Measurements from ENCODE around the gene TRMT44. TPM values are rescaled to one million over a fixed set of nuclear protein-coding genes. Genes with fewer than 3 reads are reported as not detected.

TRMT44 gene
- total and polyA plus RNA-seq, 2 of the 4 experiments (the other 2 are of a cell fraction), result 7.3 to 8.1 TPM

DNA sequence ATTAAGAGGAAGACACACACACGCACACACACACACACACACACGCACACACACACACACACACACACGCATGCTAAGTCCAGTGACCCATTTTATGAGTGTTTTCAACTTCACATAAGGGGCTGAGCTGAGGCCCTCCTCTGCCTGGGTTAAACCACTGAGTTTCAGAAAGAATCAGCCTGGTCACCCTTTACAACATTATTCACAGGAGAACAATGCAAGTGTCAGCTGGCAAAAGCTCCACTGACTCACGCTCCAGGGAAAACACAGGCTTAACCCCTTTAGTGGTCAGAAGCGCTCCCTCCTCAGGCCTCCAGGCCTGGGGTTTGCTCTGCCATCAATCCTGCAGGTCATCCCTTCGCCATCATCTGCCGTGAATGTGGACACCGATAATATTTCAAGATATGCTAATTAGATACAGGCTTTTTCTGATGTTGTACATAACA, 47.0 kb upstream of the TRMT44 start (continued):
- TF ChIP-seq, protein P1, sequence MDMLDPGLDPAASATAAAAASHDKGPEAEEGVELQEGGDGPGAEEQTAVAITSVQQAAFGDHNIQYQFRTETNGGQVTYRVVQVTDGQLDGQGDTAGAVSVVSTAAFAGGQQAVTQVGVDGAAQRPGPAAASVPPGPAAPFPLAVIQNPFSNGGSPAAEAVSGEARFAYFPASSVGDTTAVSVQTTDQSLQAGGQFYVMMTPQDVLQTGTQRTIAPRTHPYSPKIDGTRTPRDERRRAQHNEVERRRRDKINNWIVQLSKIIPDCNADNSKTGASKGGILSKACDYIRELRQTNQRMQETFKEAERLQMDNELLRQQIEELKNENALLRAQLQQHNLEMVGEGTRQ (IDR thresholded peaks at IDR 0.05; ENCODE audit: low read depth, low read length), result peak; percentile 28; the same call in 1 of the 2 replicates
- TF ChIP-seq RFX5 (IDR thresholded peaks at IDR 0.05; ENCODE audit: low read depth, low read length), result no peak
- TF ChIP-seq NFE2L2 (IDR thresholded peaks at IDR 0.05; ENCODE audit: low read depth, low read length), result peak; percentile 62; the same call in 1 of the 2 replicates
- peak; percentile 22; the same call in 1 of the 2 replicates for TF ChIP-seq MAFK (IDR thresholded peaks at IDR 0.05; ENCODE audit: low read depth, low read length)

DNA sequence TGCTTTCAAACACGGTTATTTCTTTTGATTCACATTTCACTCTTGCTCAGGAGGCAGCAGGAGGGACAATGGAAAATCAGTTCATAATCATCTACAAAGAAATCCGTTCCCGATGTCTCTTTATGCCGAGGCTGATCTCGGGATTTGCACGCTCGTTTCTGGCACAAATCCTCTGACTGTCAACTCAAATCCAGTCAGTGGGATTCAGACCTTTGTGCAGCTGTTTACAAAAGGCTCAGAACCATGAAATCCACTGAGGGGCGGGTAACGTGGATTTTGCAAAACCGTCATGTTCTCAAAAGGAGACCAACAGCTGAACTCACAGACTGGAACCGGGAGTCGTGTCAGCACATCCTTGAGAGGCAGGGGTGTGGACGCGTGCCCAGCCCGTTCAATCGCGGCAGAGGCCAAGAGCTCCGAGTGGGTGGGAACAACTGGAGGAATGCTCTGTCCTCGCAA, 46.5 kb upstream of the TRMT44 start:
- Histone ChIP-seq H2AFZ (replicated peaks; ENCODE audit: low read length, poor library complexity) (no peak overlapping the region), H2AK9ac (replicated peaks; ENCODE audit: low read depth, low read length, poor library complexity) (no peak overlapping the region), H2BK20ac (ENCODE audit: low read depth, low read length) (0 out of 2 replicates have a peak overlapping the region, but pooled peaks have one; percentile 8), H3K9me1 (ENCODE audit: insufficient read depth, low read length) (peaks cover 15% of the 10 kb centered on the region; the same call in 1 of the 2 replicates), H3K36me3 (ENCODE audit: control insufficient read depth, insufficient read depth, low read length) (peaks cover 22% of the 10 kb centered on the region), H4K5ac (ENCODE audit: low read depth, low read length) (no peak overlapping the region), H4K91ac (ENCODE audit: insufficient read depth, low read depth, low read length) (peak overlapping the region; percentile 1; the same call in 1 of the 2 replicates), H3K18ac (ENCODE audit: low read depth, low read length) (no peak overlapping the region), H2AK5ac (ENCODE audit: low read depth, low read length) (peak overlapping the region; percentile 41), H4K20me1 (ENCODE audit: insufficient read depth, low read length) (peaks cover 17% of the 10 kb centered on the region), H3K27ac (ENCODE audit: insufficient read depth, low read length) (no peak overlapping the region), H3K9me3 (ENCODE audit: control insufficient read depth, insufficient read depth, low read length) (no peaks in the 10 kb centered on the region), H2BK15ac (ENCODE audit: low read depth, low read length) (no peak overlapping the region; the same call in 2 of the 3 replicates), H2BK5ac (ENCODE audit: low read depth, low read length, poor library complexity, severe bottlenecking) (no peak overlapping the region), H3K4me1 (ENCODE audit: control insufficient read depth, insufficient read depth, low read length) (peaks cover 22% of the 10 kb centered on the region), H3K9ac (ENCODE audit: low read depth, low read length) (no peak overlapping the region), H3K4me2 (ENCODE audit: low read depth, low read length) (peak overlapping the region; percentile 24), H3K27me3 (ENCODE audit: control insufficient read depth, insufficient read depth, low read length) (no peaks in the 10 kb centered on the region), H3K4me3 (ENCODE audit: insufficient read depth, low read depth, low read length) (no peak overlapping the region), H3K14ac (replicated peaks; ENCODE audit: low read depth, low read length) (no peak overlapping the region), H3K79me1 (ENCODE audit: low read depth in 1 of 2, low read length in 2 of 2) (no peaks in the 10 kb centered on the region; a peak in 1 of 4 replicates), H3K4ac (ENCODE audit: low read depth, low read length) (peak overlapping the region; percentile 10; the same call in 1 of the 2 replicates), H2BK120ac (ENCODE audit: low read depth, low read length) (peak overlapping the region; percentile 17; the same call in 1 of the 2 replicates), H4K8ac (ENCODE audit: low read depth in 2 of 2, low read length in 2 of 2) (no peak overlapping the region), H3K23ac (ENCODE audit: low read depth, low read length) (no peak overlapping the region), H3K56ac (ENCODE audit: extremely low read depth, insufficient read depth, low read length) (no peak overlapping the region)
- peak; percentile 31 for DNase-seq
- dilution Hi-C loops (cut with HindIII; ENCODE audit: low sequenced_read_pairs, unreplicated experiment), result no loop called here
- POLR2A ChIA-PET (ENCODE audit: unreplicated experiment), result no interaction called here
- WGBS, 2 experiments (ENCODE audit: extremely low coverage in 2 of 2, insufficient read length in 1 of 2), result 36% methylated on average over 13 of the region's 19 CpGs; no CpG with 5 or more reads in 1 of the 2 experiments
- ATAC-seq (ENCODE audit: low read depth), result peak; percentile 5; the same call in 1 of the 2 replicates
- peak; percentile 4; the same call in 1 of the 2 replicates for TF ChIP-seq MAZ (IDR thresholded peaks at IDR 0.05; ENCODE audit: borderline replicate concordance, low read depth, low read length)
- no peak for TF ChIP-seq MXI1 (IDR thresholded peaks at IDR 0.05; ENCODE audit: borderline replicate concordance, low read depth, low read length)
- no peak for TF ChIP-seq NFE2L2 (IDR thresholded peaks at IDR 0.05; ENCODE audit: low read depth, low read length)
- no peak for TF ChIP-seq CEBPB (IDR thresholded peaks at IDR 0.05; ENCODE audit: low read depth, low read length)
- CTCF ChIA-PET, result interaction anchor here (1.0 to 2.1 kb wide), 3 partner anchors 8 to 126 kb away, joined by 6 to 8 read pairs (median 6); no protein-coding TSS in a partner anchor
- BruUV-seq (replicated peaks), result no TSS peak
- in situ Hi-C loops (cut with MboI; ENCODE audit: low sequenced_read_pairs), result no loop called here
- intact Hi-C loops (cut with micrococcal nuclease), result no loop called here
